ENCODE results near the gene GRIK1.
"Not testable (repeated sequence)": the region's sequence is repeated elsewhere in the genome, so short reads cannot be mapped to it uniquely, and the experiment has no call there.

The GRIK1 gene

DNA sequence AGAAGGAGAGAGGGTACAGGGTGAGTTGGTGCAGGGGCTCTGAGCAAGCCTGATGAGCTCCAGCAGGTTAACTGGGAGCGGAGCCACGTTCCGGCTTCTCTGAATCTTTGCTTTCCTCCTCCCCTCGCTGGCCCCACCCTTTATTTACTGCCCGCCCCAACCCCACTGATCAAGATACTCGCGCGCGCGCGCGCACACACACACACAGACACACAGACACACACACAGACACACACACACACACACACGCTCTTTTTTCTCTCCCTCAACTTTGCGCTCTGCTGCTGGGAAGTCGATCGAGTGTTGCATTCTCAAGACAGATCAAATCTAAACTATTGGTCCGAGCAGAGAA lies at the start of gene GRIK1:
Gene GRIK1 (minus strand): TSS at position 73 of the 352 bp plus-strand sequence.
- in situ Hi-C loops (cut with MboI; ENCODE audit: low pct_unique_long_range_greater_than_20kb, low sequenced_read_pairs), result no loop called here
- DNase-seq, result peak; percentile 26

DNA sequence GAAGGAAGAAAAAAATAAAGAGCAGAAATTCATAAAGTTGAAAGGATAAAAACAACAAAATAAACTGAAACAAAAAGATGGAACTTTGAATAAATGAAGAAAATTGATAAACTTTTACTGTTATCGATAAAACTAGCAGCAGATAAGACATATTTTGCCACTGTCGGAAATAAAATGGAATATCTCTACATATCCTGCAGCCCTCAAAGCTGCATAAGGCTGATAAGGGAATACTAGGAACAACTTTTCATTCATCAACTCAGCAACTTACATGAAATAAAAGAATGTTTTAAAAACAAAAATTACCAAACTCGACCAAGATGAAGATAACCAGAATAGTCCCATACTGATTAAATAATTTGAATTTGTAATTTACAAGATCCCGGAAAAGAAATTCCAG lies 48.0 kb upstream of the GRIK1 start:
- in situ Hi-C loops (cut with MboI; ENCODE audit: low pct_unique_long_range_greater_than_20kb, low sequenced_read_pairs), result no loop called here
- no peak for DNase-seq

DNA sequence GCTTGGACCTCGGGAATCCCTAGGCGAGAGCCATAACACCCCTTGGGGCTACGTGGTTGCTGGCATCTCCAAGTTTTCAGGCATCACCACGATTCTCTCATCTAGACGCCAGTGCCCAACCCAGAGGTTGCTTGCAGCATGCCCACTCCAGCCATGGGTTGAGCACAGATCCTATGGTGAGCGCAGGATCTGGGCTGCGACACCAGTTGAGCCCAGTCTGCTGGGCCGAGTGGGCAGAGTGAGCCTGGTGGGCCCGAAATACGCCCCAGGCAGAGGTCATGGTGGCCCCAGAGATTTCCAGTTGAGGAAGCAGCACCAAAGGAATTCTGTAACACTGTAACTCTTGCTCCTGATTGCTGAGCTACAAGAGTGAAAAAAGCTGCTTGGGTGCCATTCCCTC lies 46.1 kb upstream of the GRIK1 start:
- no peak for DNase-seq
- in situ Hi-C loops (cut with MboI; ENCODE audit: low pct_unique_long_range_greater_than_20kb, low sequenced_read_pairs), result no loop called here

DNA sequence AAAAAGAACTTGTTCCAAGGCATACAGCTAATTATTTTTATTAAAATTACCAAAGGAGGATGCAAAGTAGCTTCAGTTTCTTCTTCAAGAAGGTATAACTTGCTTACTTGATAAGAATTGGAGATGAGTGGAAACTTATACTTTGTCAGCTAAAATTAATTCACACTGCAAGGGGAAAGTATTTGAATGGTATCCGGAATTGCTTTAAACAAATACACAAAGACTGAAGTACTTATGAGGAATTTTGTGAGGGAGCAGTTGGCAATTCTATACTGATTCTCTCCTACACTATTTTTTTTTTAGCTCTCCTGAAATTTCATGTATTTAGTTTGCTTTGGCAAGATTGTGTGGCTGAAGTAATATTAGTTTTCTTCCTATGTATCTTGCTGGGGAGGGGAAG lies 39.2 kb upstream of the GRIK1 start:
- in situ Hi-C loops (cut with MboI; ENCODE audit: low pct_unique_long_range_greater_than_20kb, low sequenced_read_pairs), result no loop called here
- no peak for DNase-seq

DNA sequence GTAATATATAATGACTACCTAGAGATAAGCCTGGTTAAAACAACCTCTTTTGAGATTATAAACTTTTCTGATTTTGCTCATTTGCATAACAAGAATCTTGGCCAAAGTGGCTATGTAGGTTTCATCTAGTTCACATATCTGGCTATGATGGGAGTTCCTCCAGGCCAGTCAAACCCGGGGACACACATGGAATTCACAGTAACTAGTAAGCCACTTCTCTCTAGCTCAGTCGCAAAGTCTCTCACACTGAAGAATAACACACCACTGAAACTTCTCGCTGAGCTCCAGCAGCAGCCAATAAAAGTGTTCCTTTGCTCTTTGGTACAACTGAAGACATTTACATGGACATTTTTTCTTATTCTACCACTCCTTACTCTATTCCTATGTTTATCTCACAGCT lies 36.0 kb upstream of the GRIK1 start:
- in situ Hi-C loops (cut with MboI; ENCODE audit: low pct_unique_long_range_greater_than_20kb, low sequenced_read_pairs), result no loop called here
- DNase-seq, result no peak

DNA sequence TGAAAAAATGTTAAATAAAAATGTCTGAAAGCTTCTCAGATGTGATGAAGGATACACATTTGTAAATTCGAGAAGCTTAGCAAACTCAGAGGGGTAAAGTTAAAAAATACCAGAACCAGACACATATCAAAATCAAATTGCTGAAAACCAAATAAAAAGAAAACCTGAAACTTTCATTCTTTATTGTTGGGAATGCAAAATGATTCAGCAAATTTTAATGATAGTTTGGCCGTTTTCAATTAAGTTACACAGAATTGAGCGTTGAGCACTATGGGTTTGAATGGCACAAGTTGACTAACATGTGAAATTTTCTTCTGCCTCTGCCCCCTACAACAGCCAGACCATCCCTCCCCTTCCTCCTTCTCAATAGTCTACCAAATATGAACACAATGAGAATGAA lies 33.5 kb upstream of the GRIK1 start:
- in situ Hi-C loops (cut with MboI; ENCODE audit: low pct_unique_long_range_greater_than_20kb, low sequenced_read_pairs), result no loop called here
- no peak for DNase-seq

DNA sequence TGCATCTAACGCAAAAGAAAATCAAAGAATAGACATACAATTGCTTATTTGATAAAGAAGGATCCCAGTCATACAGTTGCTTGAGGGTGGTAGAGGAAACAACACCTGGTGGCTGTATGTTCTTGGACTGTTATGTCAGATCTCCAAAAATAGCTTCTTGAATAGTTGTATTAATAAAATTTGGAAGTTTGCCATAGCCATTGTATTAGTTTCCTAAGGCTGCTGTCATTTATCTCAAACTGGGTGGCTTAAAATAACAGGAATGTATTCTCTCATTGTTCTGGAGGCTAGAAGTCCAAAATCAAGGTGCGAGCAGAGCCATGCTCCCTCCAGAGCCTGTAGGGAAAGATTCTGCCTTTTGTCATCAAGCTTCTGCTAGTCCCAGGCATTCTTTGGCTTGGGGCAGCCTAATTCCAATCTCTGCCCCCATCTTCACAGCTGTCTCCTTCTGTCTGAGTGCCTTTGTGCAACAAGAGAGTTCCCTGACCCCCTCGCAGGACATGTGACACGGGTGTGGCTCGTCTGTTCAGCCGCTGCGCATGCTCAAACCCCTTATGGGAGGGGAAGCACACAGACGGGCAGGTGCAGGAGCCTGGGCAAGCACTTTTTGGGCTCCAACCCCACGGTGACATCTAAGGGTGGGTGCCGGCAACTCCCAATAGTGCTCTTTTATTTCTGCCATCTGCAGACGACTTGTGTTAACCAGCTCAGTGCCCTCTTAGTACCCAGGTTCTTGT lies 21.7 kb upstream of the GRIK1 start:
- DNase-seq, result no peak
- in situ Hi-C loops (cut with MboI; ENCODE audit: low pct_unique_long_range_greater_than_20kb, low sequenced_read_pairs), result no loop called here

DNA sequence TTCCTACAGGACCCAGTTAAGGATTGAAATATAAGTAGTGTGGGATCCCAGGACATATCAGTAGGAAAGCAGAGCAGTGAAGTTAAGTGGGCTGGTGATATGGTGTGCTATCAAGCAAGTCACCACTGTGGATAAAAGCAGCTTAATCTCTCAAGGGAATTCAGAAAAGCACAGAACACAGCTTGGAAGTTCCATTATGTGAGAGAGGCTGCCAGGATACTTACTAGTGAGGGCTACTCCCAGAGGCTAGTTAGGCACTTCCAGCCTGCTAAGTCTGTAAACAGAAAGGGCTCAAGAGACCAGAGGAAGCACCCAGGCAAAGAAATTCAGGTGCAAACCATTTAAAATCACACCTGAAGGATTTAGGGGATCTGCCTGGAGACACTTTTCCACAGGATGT lies 18.8 kb upstream of the GRIK1 start:
- in situ Hi-C loops (cut with MboI; ENCODE audit: low pct_unique_long_range_greater_than_20kb, low sequenced_read_pairs), result no loop called here
- DNase-seq, result no peak

DNA sequence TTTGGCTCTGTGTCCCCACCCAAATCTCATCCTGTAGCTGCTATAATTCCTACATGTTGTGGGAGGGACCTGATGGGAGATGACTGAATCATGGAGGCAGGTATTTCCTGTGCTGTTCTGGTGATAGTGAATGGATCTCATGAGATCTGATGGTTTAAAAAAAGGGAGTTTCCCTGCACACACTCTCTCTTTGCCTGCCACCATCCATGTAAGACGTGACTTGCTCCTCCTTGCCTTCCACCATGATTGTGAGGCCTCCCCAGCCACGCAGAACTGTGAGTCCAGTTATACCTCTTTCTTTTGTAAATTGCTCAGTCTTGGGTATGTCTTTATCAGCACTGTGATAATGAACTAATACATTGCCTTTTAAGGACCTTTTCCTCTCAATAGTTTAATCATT lies 18.2 kb upstream of the GRIK1 start:
- DNase-seq; in situ Hi-C loops (cut with MboI; ENCODE audit: low pct_unique_long_range_greater_than_20kb, low sequenced_read_pairs): not testable (repeated sequence)

DNA sequence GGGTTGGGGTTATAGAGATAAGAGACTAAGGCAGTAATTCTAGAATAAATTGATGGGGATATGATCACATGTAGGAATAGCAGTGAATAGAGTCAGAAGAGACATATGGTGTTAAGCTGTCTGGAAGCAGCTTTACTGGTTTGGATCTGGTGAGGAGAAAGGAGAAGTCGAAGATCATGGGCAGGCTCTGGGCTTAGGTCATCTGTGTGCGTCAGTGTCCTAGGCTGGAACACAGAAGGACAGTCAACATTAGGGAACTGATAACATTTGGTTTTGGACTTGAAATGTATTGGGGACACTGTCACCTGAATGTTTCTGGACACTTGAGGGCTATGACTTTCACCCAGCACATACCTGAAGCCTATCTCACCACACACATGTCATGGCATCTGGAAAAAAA lies 13.9 kb upstream of the GRIK1 start:
- in situ Hi-C loops (cut with MboI; ENCODE audit: low pct_unique_long_range_greater_than_20kb, low sequenced_read_pairs), result no loop called here
- DNase-seq, result no peak

DNA sequence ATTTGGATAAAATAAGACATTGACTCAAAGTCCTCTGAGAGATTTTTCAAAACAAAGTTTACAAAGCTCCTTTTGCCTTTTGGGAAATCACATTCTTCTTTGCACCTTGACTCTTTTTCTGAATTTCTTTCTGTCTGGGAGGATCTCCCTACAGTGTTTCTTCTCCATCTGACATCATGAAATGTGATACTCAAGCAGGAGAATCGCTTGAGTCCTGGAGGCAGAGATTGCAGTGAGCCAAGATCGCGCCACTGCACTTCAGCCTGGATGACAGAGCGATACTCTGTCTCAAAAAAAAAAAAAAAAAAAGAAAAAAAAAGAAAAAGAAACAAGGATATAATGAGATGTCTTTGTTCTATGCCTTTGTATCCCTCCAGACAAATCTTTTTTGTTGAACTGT lies 13.3 kb upstream of the GRIK1 start:
- no peak for DNase-seq
- in situ Hi-C loops (cut with MboI; ENCODE audit: low pct_unique_long_range_greater_than_20kb, low sequenced_read_pairs), result no loop called here

DNA sequence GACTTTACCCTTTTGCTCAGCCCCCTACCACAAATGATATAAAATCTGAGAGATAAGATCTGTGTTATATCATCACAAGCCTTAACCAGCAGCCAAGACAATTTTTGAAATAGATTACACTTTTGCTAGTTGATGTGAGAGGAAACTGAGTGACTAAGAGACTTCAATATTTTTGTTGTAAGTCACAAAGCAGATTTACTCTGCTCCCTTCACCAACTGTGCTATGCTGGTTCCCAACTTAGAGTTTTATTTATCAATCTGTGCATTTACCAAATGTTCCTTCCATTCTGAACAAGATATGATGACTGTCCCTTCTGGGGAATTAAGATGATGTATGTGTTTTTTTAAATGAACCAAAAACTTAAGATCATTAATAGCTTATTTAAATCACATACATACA lies 12.1 kb upstream of the GRIK1 start:
- DNase-seq, result no peak
- in situ Hi-C loops (cut with MboI; ENCODE audit: low pct_unique_long_range_greater_than_20kb, low sequenced_read_pairs), result no loop called here

DNA sequence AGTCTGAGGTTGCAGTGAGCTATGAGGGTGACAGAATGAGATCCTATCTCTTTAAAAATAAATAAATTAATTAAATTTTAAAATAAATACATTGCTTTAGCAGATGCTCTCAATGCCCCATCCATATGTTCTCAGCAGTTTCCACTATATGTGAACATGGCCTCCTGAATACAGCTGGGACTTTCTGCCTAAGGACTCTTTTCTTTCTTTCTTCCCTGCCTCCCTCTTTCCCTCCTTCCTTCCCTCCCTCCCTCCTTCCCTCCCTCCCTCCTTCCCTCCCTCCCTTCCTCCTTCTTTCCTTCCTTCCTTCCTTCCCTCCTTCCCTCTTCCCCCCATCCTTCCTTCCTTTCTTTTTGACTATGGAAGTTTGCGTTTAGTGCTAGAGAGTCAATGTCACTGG lies 10.2 kb upstream of the GRIK1 start:
- no peak for DNase-seq
- in situ Hi-C loops (cut with MboI; ENCODE audit: low pct_unique_long_range_greater_than_20kb, low sequenced_read_pairs), result no loop called here

DNA sequence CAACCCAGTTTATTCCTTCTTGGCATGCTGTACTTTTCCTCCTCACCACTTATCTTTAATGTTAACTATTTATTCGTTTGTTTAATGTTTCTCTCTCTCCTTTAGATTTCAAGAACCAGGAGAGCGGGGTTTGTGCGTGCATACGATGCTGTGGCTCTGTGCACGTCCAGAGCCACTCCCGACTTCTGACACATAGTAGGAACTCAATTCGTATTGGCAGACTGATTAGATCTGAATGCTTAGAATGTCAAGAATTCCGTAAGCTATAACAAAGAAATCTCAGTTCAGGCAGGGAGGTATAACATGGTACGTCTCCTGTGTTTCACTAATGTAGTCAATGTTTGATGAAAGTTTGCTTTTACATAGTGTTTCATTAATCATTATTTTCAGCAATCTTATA lies 7.3 kb upstream of the GRIK1 start:
- no peak for DNase-seq
- in situ Hi-C loops (cut with MboI; ENCODE audit: low pct_unique_long_range_greater_than_20kb, low sequenced_read_pairs), result no loop called here

DNA sequence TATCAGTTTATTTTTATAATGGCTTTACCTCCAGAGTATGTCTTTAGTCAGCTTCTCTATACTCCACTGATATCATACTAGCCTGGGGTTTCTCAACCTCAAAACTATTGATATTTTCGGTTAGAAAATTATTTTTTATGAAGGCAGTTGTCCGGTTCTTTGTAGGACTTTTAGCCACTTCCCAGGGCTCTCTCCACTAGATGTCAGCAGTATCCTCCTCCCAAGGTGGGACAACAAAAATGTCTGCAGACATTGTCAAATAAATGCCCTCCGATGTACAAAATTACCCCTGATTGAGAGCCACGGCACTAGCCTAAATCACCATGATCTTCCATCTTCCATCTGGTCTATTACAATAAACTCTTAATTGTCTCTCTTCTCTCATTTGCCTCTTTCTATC lies 4.1 kb upstream of the GRIK1 start:
- in situ Hi-C loops (cut with MboI; ENCODE audit: low pct_unique_long_range_greater_than_20kb, low sequenced_read_pairs), result no loop called here
- no peak for DNase-seq

DNA sequence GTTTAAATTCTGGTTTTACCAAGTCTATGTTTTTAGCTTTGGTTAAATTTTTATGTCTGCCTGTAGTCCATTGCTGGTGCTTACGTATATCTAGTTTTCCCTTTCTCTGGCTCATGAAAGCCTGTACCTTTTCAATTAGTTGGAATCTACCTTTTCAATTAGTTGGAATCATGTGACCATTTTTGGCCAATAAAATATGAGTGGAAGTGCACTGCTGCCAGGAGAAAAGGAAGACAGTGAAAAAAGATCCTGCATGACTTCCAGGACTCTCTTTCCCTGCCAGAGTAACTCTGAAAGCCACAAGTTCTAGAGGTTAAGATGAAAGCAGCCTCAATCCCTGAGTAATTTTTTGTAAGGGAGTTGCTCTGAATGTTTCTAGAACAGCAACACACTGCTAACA lies 2.2 kb upstream of the GRIK1 start:
- in situ Hi-C loops (cut with MboI; ENCODE audit: low pct_unique_long_range_greater_than_20kb, low sequenced_read_pairs), result no loop called here

DNA sequence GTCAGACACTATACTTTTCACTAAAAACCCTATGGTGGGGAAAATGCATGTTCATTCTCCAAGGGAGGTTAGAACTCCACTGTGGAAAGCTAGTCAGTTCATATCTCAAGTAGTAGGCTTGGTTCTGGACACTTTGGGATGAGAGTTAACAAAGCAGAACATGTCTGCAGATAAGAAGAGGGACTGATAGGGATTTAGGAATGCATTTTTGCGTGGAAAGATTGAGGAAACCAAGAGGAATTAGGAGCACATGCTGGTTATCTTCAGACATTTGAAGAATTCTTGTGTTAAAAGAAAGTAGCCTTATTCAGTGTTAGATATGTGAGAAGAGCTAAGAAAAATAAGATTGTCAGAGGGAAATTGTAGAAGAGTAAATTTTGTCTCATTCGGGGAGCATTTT lies 1.2 kb upstream of the GRIK1 start:
- in situ Hi-C loops (cut with MboI; ENCODE audit: low pct_unique_long_range_greater_than_20kb, low sequenced_read_pairs), result no loop called here
- no peak for DNase-seq

More for the DNA sequence above, 2.2 kb upstream of the GRIK1 start:
- DNase-seq, result no peak

DNA sequence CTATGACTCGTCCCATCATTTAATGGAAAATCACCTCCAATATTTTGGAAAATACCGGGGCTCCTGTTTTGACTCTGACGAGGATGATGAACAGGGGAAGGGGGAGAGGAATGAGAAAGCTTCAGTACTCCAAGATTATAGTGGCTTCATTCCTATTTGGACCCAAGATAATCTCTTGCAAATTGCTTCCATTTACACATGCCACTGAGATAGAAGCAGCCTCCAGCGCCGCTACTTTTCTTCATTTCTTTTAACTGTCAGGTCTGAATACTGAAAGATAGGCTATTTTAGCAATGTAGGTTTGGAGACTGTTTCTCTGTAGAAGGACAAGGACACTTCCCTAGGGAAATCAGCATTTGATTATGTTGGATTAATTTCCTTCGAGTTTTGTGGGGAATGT lies 565 bp upstream of the GRIK1 start:
- no peak for DNase-seq

DNA sequence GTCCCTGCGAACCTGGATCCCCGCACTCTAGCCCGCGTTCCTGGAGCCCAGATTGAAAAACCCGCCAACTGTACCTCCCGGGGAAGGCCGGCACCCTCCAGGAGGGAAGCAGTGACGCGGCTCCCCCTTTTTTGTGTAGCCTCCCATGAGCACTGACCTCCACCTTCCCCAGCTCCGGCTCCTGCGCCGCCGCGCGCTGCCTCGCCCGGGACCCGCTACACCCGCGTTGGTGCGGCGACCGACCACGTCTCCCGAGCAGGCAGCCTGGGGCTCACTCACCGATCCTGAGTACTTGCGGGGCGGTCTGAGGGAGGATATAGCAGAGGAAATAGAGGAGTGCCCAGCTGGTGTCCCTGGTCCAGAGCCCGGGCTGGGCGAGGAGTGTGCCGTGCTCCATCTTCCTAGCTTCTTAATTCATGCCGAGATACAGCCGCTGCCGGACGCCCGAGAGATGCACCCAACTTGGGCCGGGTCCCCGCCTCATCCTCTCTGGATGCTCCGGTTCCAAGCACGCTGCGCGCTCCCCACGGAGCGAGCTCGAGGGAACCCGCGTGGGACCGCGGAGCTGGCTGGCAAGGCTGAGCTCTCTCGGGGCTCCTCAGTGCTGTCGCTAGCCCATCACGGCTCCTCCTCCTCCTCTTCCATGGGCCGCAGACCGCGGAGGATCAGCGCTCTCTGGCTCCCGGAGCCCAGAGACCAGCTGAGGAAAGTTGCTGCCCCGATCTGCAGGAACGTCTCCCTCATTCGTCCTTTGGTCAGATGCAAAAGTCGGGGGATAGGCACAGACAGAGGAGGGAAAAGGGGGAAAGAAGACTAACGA lies 482 bp downstream of the GRIK1 start:
- in situ Hi-C loops (cut with MboI; ENCODE audit: low pct_unique_long_range_greater_than_20kb, low sequenced_read_pairs), result no loop called here

More for the DNA sequence above, 565 bp upstream of the GRIK1 start:
- in situ Hi-C loops (cut with MboI; ENCODE audit: low pct_unique_long_range_greater_than_20kb, low sequenced_read_pairs), result no loop called here

DNA sequence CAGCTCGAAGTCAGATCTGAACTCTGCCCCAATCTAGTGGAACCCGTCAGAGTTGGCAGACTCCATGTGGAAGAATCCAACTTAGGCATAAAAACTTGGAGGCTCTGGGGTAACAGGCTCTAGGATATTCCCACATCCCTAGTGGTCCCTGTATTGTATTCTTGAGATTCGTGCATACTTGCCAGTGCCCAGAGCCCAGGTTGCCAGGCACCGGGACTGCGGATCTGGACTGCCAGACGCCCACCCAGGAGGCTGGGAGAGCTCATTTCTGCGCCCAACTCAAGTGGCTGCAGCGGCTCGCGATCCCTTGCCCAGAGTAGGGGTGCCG lies 1.1 kb downstream of the GRIK1 start:
- no peak for DNase-seq
- in situ Hi-C loops (cut with MboI; ENCODE audit: low pct_unique_long_range_greater_than_20kb, low sequenced_read_pairs), result no loop called here

More for the DNA sequence above, 482 bp downstream of the GRIK1 start:
- DNase-seq, result peak; percentile 5

DNA sequence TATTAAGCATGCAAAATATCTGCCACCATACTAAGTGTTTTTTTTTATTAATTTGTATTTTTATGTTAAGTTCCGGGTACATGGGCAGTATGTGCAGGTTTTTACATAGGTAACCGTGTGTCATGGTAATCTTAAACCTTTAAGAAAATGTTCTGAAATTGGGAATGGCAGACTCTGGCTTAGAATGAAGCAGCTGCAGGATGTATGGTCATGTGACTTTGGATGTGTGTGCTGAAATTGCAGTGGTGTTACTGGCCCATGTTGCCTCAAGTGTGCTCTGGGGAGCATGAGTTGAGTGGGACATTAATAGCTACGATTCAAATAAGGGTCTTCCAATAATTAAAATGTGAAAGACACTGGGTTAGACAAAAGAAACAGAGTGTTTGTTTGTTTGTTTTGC lies 6.7 kb downstream of the GRIK1 start:
- DNase-seq, result no peak
- in situ Hi-C loops (cut with MboI; ENCODE audit: low pct_unique_long_range_greater_than_20kb, low sequenced_read_pairs), result no loop called here

All from KBM-7 (cell line).